Measurements from ENCODE around the gene NF1.
A peak's percentile ranks its signal among the peaks of the same experiment; 100 is the strongest.

The NF1 gene

GRCh38 chr17:31318298-31318801, 223.6 kb downstream of the NF1 start:
- H3K36me3 ChIP-seq (ENCODE audit: control insufficient read depth, insufficient read depth, low read length): no peaks in the 10 kb centered on the region
- peaks cover 7% of the 10 kb centered on the region for H3K4me1 ChIP-seq (ENCODE audit: control insufficient read depth, insufficient read depth, low read length)
- H3K9me3 ChIP-seq (ENCODE audit: control insufficient read depth, low read length): no peaks in the 10 kb centered on the region
- no peaks in the 10 kb centered on the region for H3K27me3 ChIP-seq (ENCODE audit: control insufficient read depth, insufficient read depth, low read length, poor library complexity, severe bottlenecking)
- H3K27ac ChIP-seq (ENCODE audit: insufficient read depth, low read depth, low read length, poor library complexity, severe bottlenecking): peak overlapping the region; percentile 19
- H3K4me3 ChIP-seq (ENCODE audit: insufficient read depth, low read depth, low read length): no peak overlapping the region
- WGBS, 2 experiments: 92 to 96% methylated on average over 8 of the region's 8 CpGs

DNA sequence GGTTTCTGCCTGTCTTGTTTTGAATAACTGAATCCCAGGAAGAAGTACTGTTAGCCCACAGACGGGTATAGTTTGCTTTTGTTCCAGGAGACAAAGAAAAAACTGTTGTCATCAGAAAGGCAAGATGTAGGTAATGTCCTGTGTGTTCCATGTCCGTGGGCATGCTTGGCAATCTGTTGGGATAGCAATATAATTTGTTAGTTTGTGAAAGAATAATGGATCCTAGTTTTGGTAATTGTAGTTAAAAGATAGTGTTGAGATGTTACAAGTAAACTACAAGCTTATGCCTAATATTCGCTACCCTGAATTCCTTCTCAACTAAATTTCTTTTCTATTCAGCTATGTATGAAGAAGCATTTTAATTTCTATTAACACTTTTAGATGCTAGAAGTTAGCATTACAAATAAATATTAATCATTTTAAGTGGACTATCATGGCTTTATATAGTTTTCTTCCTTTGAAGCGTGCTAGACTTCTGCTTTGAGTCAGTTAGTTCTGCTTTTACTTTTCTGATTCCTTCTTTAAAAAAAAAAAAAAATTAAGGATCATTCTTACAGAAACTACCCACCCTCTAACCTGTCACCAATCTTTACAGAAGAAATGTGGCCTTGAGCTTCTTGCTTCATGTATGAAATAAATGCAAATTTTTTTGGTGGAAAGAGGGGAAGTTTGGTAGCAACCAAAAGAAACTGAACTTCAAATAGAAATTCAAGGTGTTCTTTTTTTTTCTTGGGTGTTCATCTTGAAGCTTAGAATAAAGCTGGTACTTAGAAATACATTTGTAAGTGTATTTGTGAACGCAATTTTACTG, 224.3 kb downstream of the NF1 start:
- WGBS, 2 experiments: 88 to 90% methylated on average over 3 to 4 of the region's 5 CpGs
- H3K36me3 ChIP-seq (ENCODE audit: control insufficient read depth, insufficient read depth, low read length): no peaks in the 10 kb centered on the region

DNA sequence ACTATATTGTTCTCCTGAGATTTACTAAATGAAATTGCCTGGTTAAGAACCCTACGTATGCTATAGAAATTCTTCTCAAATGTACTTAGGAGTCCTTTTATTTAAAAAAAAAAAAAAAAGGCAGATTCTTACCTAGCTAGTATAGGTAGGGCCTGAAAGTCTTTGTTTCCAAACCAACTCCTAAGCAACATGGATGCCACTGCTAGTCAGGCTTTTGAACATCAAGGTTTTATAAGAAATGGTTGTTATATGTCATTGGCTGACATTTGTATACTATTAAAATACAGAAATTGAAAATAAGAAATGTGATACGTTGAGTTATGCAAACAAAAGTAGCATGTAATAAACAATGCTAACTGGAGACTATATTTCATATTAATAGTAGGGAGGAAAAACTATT, 225.5 kb downstream of the NF1 start:
- Histone ChIP-seq H3K27me3 (ENCODE audit: control insufficient read depth, insufficient read depth, low read length, poor library complexity, severe bottlenecking) (no peaks in the 10 kb centered on the region), H3K4me3 (ENCODE audit: insufficient read depth, low read depth, low read length) (no peak overlapping the region), H3K36me3 (ENCODE audit: control insufficient read depth, insufficient read depth, low read length) (no peaks in the 10 kb centered on the region), H3K27ac (ENCODE audit: insufficient read depth, low read depth, low read length, poor library complexity, severe bottlenecking) (no peak overlapping the region), H3K4me1 (ENCODE audit: control insufficient read depth, insufficient read depth, low read length) (peaks cover 7% of the 10 kb centered on the region), H3K9me3 (ENCODE audit: control insufficient read depth, low read length) (no peaks in the 10 kb centered on the region)
- no CpG with 5 or more reads among the region's 2 CpGs for WGBS, 2 experiments

More for the DNA sequence above, 224.3 kb downstream of the NF1 start:
- no peaks in the 10 kb centered on the region for H3K9me3 ChIP-seq (ENCODE audit: control insufficient read depth, low read length)
- H3K4me3 ChIP-seq (ENCODE audit: insufficient read depth, low read depth, low read length): no peak overlapping the region
- peaks cover 7% of the 10 kb centered on the region for H3K4me1 ChIP-seq (ENCODE audit: control insufficient read depth, insufficient read depth, low read length)
- H3K27me3 ChIP-seq (ENCODE audit: control insufficient read depth, insufficient read depth, low read length, poor library complexity, severe bottlenecking): no peaks in the 10 kb centered on the region
- no peak overlapping the region for H3K27ac ChIP-seq (ENCODE audit: insufficient read depth, low read depth, low read length, poor library complexity, severe bottlenecking)

GRCh38 chr17:31320791-31321190, 226.0 kb downstream of the NF1 start:
- WGBS, 2 experiments: 96 to 100% methylated on average over 1 of the region's 1 CpG
- peaks cover 7% of the 10 kb centered on the region for H3K4me1 ChIP-seq (ENCODE audit: control insufficient read depth, insufficient read depth, low read length)
- H3K27ac ChIP-seq (ENCODE audit: insufficient read depth, low read depth, low read length, poor library complexity, severe bottlenecking): no peak overlapping the region
- no peak overlapping the region for H3K4me3 ChIP-seq (ENCODE audit: insufficient read depth, low read depth, low read length)
- H3K27me3 ChIP-seq (ENCODE audit: control insufficient read depth, insufficient read depth, low read length, poor library complexity, severe bottlenecking): no peaks in the 10 kb centered on the region
- H3K9me3 ChIP-seq (ENCODE audit: control insufficient read depth, low read length): no peaks in the 10 kb centered on the region
- H3K36me3 ChIP-seq (ENCODE audit: control insufficient read depth, insufficient read depth, low read length): no peaks in the 10 kb centered on the region

DNA sequence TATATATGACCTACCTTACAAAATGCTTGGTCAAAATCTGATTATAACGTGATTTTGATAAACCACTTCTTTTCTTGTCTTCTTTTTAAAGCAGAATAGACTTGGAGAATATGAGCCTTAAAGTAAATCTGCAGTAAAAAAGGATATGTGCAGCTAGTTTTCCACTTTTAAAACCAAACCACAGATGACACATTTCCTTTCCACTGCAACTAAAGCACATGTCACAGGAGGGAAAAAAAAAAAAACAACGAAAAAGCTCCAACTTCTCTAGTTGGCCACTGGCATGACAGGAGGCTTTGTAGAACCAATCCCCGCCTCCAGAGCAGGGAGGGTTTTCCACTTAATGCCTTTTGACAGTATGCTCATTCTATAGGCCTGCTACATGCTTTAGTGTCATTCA, 226.7 kb downstream of the NF1 start, which contains the start of gene EVI2A:
TSS of gene EVI2A (minus strand) at position 142 of the 400 bp plus-strand sequence. CDS start 2,609 bp downstream, outside the sequence.
- peaks cover 7% of the 10 kb centered on the region for H3K4me1 ChIP-seq (ENCODE audit: control insufficient read depth, insufficient read depth, low read length)
- H3K4me3 ChIP-seq (ENCODE audit: insufficient read depth, low read depth, low read length): no peak within 1 kb of the TSS
- H3K36me3 ChIP-seq (ENCODE audit: control insufficient read depth, insufficient read depth, low read length): no peaks in the 10 kb centered on the region
- H3K9me3 ChIP-seq (ENCODE audit: control insufficient read depth, low read length): no peaks in the 10 kb centered on the region
- H3K27ac ChIP-seq (ENCODE audit: insufficient read depth, low read depth, low read length, poor library complexity, severe bottlenecking): no peak within 1 kb of the TSS
- no peaks in the 10 kb centered on the region for H3K27me3 ChIP-seq (ENCODE audit: control insufficient read depth, insufficient read depth, low read length, poor library complexity, severe bottlenecking)
- WGBS, 2 experiments: 71 to 78% methylated on average over 2 to 3 of the region's 3 CpGs

DNA sequence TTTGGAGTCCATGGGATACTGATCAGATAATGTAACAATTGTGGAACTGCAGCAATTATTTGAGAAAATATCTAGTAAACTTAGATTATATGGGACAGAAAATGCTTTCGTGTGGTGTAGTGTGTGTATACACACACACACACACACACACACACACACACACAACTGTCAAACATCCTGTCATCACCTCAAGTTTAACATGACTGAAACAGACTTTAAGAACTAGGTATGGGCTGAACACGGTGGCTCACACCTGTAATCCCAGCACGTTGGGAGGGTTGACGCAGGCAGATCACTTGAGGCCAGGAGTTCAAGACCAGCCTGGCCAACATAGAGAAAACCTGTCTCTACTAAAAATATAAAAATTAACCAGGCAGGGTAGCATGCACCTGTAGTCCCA, 227.2 kb downstream of the NF1 start:
- peaks cover 7% of the 10 kb centered on the region for H3K4me1 ChIP-seq (ENCODE audit: control insufficient read depth, insufficient read depth, low read length)
- H3K9me3 ChIP-seq (ENCODE audit: control insufficient read depth, low read length): no peaks in the 10 kb centered on the region
- no peaks in the 10 kb centered on the region for H3K36me3 ChIP-seq (ENCODE audit: control insufficient read depth, insufficient read depth, low read length)
- WGBS, 2 experiments: 93 to 98% methylated on average over 3 to 4 of the region's 4 CpGs
- no peaks in the 10 kb centered on the region for H3K27me3 ChIP-seq (ENCODE audit: control insufficient read depth, insufficient read depth, low read length, poor library complexity, severe bottlenecking)
- H3K4me3 ChIP-seq (ENCODE audit: insufficient read depth, low read depth, low read length): no peak overlapping the region
- H3K27ac ChIP-seq (ENCODE audit: insufficient read depth, low read depth, low read length, poor library complexity, severe bottlenecking): no peak overlapping the region

- H3K27ac ChIP-seq (ENCODE audit: insufficient read depth, low read depth, low read length, poor library complexity, severe bottlenecking): no peak overlapping the region
- no peaks in the 10 kb centered on the region for H3K4me1 ChIP-seq (ENCODE audit: control insufficient read depth, insufficient read depth, low read length)
- no peak overlapping the region for H3K4me3 ChIP-seq (ENCODE audit: insufficient read depth, low read depth, low read length)
- peaks cover 5% of the 10 kb centered on the region for H3K36me3 ChIP-seq (ENCODE audit: control insufficient read depth, insufficient read depth, low read length)
- H3K27me3 ChIP-seq (ENCODE audit: control insufficient read depth, insufficient read depth, low read length, poor library complexity, severe bottlenecking): no peaks in the 10 kb centered on the region
- H3K9me3 ChIP-seq (ENCODE audit: control insufficient read depth, low read length): no peaks in the 10 kb centered on the region
Observed at GRCh38 chr17:31323551-31323950, 228.8 kb downstream of the NF1 start.

DNA sequence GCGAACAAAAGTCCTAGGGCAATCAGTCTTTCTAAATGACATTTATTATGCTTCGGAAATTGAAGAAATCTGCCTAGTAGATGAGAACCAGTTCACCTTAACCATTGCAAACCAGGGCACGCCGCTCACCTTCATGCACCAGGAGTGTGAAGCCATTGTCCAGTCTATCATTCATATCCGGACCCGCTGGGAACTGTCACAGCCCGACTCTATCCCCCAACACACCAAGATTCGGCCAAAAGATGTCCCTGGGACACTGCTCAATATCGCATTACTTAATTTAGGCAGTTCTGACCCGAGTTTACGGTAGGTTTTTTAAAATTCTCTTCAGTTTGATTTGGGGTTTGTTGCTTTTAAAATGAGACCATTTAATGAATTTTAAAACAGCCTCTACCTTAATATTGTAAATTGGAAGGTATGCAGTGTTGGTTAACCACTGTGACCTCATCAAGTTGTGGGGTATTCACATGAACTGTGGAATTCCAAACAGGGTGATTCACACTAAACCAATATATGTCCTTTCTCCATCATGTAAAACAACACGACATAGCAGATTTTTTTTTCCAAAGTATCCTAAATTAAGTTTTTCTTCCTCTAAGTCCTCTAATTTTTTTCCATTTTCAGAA, 232.9 kb downstream of the NF1 start:
- H3K4me3 ChIP-seq (ENCODE audit: insufficient read depth, low read depth, low read length): no peak overlapping the region
- WGBS, 2 experiments: 95 to 97% methylated on average over 12 of the region's 12 CpGs
- no peaks in the 10 kb centered on the region for H3K9me3 ChIP-seq (ENCODE audit: control insufficient read depth, low read length)
- no peaks in the 10 kb centered on the region for H3K4me1 ChIP-seq (ENCODE audit: control insufficient read depth, insufficient read depth, low read length)
- H3K27me3 ChIP-seq (ENCODE audit: control insufficient read depth, insufficient read depth, low read length, poor library complexity, severe bottlenecking): no peaks in the 10 kb centered on the region
- H3K36me3 ChIP-seq (ENCODE audit: control insufficient read depth, insufficient read depth, low read length): peaks cover 5% of the 10 kb centered on the region
- no peak overlapping the region for H3K27ac ChIP-seq (ENCODE audit: insufficient read depth, low read depth, low read length, poor library complexity, severe bottlenecking)

GRCh38 chr17:31328160-31328535, 233.4 kb downstream of the NF1 start:
- no peaks in the 10 kb centered on the region for H3K27me3 ChIP-seq (ENCODE audit: control insufficient read depth, insufficient read depth, low read length, poor library complexity, severe bottlenecking)
- no peaks in the 10 kb centered on the region for H3K9me3 ChIP-seq (ENCODE audit: control insufficient read depth, low read length)
- H3K4me1 ChIP-seq (ENCODE audit: control insufficient read depth, insufficient read depth, low read length): no peaks in the 10 kb centered on the region
- H3K4me3 ChIP-seq (ENCODE audit: insufficient read depth, low read depth, low read length): no peak overlapping the region
- H3K27ac ChIP-seq (ENCODE audit: insufficient read depth, low read depth, low read length, poor library complexity, severe bottlenecking): no peak overlapping the region
- peaks cover 5% of the 10 kb centered on the region for H3K36me3 ChIP-seq (ENCODE audit: control insufficient read depth, insufficient read depth, low read length)

- no peak overlapping the region for H3K4me3 ChIP-seq (ENCODE audit: insufficient read depth, low read depth, low read length)
- no peaks in the 10 kb centered on the region for H3K27me3 ChIP-seq (ENCODE audit: control insufficient read depth, insufficient read depth, low read length, poor library complexity, severe bottlenecking)
- peaks cover 5% of the 10 kb centered on the region for H3K36me3 ChIP-seq (ENCODE audit: control insufficient read depth, insufficient read depth, low read length)
- no peaks in the 10 kb centered on the region for H3K4me1 ChIP-seq (ENCODE audit: control insufficient read depth, insufficient read depth, low read length)
- H3K27ac ChIP-seq (ENCODE audit: insufficient read depth, low read depth, low read length, poor library complexity, severe bottlenecking): no peak overlapping the region
- H3K9me3 ChIP-seq (ENCODE audit: control insufficient read depth, low read length): no peaks in the 10 kb centered on the region
Observed at GRCh38 chr17:31329221-31329620, 234.4 kb downstream of the NF1 start.
